Hematopoietic multipotent progenitor cell (in vitro differentiated cells): ENCODE results near the gene STRN4. TPM values are rescaled to one million over a fixed set of nuclear protein-coding genes. Genes with fewer than 3 reads are reported as not detected.

Source experiments
- DNase-seq, 3 donors: peaks; one replicate each; pipeline ENCODE4 v3.0.0-alpha.2; 2011 to 2015; ENCODE audit warnings: low read depth in 2 of 3, low spot score in 2 of 3
- total RNA-seq: library from RNA; depleted of rRNA; stranded (reverse); fragments of >200 nt; gene quantifications from one replicate; pipeline ENCODE4 v1.2.3, GENCODE V29; 2012

Gene STRN4
- total RNA-seq, 1 donor, result 98.3 TPM

DNA sequence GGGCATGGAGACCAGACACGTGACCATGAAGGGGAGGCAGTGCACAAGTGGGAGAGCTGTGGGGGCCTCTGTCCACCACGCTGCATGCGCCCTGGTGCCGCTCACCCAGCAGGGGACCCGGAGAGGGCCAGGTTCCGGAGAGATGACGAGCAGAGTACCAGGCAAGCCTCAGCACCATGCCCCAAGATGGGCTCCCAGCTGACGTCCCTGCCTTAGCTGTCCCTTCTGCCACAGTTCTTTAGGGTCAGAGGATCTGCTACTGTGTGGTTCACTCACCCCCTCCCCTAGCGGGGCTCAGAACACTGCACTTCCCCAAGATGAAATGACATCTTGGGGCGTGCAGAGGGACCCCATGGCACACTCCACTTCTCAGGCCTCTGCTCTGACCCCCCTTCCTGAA lies 19.7 kb downstream of the STRN4 start:
- DNase-seq, result no peak

- no peak for DNase-seq
Observed at GRCh38 chr19:46725859-46726393, 20.3 kb downstream of the STRN4 start.

- no peak for DNase-seq
Observed at GRCh38 chr19:46725036-46725820, 21.0 kb downstream of the STRN4 start.

DNA sequence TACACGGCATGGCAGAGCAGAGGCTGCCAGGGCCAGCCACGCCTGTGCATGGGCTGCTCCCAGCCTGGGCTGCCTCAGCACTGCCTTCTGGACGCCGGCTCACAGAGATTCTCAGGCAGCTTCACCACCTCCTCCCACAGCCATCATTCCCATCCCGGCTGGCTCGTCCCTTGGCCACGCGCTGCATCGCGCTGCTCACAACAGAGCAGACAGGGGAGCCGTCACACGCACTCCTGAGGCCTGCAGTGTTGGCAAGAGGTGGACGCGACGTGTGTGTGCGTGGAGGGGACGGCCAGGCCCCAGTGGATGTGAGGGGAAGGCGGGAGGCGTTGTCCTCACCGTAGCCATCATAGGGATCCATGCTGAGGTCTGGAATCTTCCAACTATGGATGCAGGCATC lies 21.8 kb downstream of the STRN4 start:
- DNase-seq, result no peak

DNA sequence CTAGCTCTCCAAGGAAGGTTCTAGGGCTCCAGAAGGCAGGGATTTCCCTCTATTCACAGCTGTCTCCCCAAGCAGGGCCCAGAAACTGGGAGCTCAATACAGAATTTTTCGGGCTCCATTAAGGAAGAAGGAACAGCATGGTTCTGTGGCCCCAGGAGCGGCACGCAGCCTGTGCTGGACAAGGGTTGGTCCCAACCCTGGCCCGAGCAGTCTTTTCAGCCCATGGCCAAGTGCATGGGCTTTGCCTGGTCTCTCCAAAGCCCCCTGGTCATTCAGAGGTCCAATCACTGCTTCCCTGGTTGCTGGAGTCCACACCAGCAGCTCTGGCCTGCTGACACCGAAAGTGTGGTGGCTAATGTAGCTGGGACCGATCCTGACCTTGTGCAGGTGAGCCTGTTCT lies 22.8 kb downstream of the STRN4 start:
- no peak for DNase-seq

DNA sequence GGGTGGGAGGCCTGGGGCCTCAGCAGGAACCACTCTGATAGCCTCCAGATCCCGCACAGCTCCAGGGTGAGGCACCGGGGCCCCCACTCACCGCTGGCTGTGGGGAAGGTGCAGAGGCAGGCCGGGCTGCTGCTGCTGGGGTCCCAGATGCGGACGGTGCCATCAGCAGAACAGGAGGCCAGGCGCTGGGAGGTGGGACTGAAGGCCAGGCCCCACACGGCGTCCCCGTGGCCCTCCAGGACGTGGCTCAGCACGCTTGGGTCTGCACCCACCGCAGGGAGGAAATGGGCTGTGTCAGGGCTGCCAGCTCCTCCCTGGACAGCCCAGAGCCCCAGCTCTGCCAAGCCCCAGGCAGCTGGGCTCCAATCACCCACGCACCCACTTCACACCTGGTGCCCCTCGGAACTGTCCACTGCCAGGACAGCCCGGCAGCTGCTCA lies 23.2 kb downstream of the STRN4 start:
- peak in 1 of 3 donors; percentile 45 for DNase-seq

- DNase-seq, result peak in 1 of 3 donors; percentile 43
Observed at GRCh38 chr19:46722421-46723022, 23.7 kb downstream of the STRN4 start.

- DNase-seq, result no peak
Observed at GRCh38 chr19:46722004-46722380, 24.3 kb downstream of the STRN4 start.

DNA sequence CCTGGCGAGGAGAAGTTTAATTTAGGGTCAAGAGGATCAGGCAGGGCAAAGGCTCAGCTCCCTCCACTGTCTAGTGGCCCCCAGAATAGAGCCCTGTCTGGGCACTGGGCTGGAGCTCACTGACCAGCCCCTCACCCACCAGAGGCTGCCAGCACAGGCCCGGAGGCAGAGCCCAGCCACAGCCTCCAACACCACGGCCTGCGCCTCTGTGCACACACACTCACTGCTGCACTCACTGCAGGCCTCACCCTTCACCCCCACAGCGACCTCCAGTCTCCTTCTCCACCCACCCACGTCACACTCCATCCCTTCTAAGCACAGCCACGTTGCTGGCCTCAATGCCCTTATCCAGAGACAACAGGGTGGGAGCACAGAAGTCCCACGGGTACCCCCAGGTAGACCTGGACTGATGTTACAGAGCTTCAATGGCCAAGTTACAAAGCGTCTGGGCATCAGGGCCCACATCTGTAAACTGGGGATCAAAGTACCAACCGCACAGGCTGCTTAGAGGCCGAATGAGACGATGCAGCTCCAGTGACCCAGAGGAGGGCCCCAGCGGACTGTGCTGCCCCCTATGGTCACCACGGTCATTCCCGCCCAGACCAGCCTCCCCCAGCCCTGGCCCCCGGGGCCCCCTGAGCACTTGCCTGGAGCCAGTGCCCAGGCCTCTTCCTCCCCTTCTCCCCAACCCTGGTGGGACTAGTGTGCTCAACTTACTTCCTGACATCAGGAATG lies 24.8 kb downstream of the STRN4 start:
- DNase-seq, result no peak

DNA sequence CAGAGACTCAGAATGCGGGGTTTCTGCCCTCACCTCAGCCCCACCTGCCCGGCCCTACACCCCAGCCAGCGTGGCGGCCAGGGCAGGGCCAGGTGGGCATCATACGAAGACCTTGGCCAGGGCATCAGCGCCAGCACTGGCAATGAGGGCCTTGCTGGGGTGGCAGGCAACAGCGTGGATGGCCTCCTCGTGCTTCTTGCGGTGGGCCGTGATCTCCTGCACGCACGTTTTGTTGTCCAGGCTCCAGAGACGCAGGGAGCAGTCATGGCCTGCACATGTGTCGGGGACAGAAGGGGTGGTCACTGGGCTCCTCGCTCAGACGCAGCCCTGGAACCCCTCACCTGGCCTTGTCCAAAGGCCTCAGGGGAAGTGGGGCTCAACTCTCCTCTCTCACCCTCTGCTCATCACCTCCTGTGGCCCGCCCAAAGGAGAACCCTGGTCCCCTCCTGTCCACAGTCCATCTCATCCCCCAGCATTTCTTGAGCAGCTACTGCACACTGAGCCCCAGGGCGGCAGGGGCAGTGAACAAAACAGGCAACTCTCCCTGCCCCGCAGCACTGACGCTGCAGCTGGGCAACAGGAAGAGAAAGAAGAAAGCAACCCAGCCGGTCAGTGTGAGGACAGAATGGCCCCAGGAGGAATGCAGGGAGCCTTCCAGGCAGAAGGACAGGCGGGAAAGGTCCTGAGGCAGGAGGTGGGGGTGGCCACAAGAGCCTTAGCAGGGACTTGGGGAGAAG lies 25.6 kb downstream of the STRN4 start:
- DNase-seq, result no peak

GRCh38 chr19:46719629-46720502 lies 26.4 kb downstream of the STRN4 start:
- no peak for DNase-seq

GRCh38 chr19:46718934-46719622 lies 27.2 kb downstream of the STRN4 start:
- DNase-seq, result peak in 1 of 3 donors; percentile 40

- DNase-seq, result peak in 2 of 3 donors; percentile 72 to 73
Observed at GRCh38 chr19:46718157-46718933, 27.9 kb downstream of the STRN4 start.

GRCh38 chr19:46717716-46718143 lies 28.5 kb downstream of the STRN4 start:
- DNase-seq, result no peak

DNA sequence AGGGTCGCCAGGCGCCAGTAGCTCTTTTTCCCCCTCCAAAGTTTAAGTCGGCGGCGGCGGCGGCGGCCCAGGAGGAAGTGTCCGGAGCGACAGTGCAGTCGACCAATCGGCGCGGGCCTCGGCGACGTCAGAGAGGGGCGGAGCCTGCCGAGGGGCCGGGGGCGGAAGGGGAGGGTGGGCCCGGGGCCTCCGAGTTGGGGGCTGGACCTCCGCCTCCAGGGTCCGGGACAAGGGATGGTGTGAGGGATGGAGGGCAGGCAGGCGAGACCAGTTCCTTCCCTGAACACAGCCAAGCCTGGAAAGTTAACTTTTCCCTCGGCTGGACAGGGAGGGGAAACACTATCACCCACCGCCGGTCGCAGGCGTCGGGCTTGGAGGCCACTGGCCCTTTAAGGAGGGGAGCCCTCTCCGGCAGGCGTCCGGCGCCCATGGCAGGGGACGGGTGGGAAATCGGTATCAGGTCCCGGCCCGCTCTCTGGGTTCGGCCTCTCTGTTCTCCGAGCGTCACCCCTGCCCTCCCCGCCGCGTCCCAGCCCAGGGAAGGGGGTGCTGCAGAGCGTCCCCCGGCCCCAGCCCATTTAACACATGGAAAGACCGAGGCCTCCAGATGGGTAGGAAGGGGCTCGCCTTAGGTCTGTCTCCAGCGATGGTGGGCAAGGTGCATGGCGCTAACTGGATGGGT lies 29.1 kb downstream of the STRN4 start, which contains the start of gene PRKD2:
Gene PRKD2 (minus strand): TSS at position 81 of the 682 bp plus-strand sequence. CDS start 744 bp downstream, outside the sequence.
- peak; percentile 48 to 85 (median 80) for DNase-seq

DNA sequence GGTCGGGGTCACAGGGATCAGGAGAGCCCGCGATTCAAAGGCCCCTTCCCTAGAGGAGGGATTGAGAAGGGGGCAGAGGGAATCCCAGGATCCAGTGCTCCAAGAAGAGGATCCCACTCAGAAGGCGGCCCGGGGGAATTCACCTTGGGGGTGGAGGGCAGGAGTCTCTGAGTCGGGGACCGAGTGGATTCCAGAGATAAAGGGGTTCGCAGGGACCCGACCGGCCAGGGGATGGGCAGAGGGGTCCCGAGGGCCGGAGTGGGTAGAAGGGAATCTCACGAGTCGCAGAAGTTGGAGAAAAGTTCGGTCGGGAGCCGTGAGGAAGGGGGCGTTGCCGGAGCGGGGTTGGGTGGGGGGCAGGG lies 29.6 kb downstream of the STRN4 start:
- DNase-seq, result no peak

DNA sequence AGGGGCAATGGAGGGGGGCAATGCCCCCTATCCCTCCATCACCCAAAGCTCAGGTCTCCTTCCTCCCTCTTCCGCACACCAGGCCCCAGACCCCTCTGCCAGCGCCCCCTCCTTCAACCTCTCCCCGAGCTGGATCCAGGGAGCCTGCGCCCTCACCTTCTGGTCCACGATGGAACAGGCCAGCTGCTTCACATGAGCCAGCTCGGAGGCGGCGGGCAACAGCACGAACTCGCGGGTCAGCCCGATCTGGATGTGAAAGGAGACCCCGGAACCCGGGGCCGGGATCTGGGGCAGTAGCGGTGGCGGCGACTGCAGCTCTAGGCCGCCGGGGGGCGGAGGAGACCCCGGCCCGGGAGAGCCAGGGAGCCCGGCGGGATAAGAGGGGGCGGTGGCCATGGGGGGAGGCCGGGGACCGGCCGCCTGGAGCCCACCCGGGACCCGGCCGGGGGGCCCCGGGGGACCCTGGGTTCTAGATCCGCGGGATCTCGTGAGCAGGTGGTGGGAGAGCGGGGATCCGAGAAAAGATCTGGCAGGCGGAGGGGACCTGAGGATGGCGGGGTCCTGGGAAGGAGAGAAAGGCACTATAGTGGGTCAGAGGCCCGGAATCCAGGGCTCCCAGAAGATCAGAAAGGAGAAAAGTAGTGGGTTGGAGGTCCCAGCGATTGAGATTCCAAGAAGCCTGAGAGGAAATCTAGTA lies 30.1 kb downstream of the STRN4 start:
- no peak for DNase-seq
